Heart left ventricle (tissue), 16 donors: ENCODE data around the gene GPC3. TPM values are rescaled to one million over a fixed set of nuclear protein-coding genes. Genes with fewer than 3 reads are reported as not detected.

Experiments used
- ATAC-seq, 4 donors: fragments of 200-7000 bp; cut with Tn5 transposase; one replicate each; pipeline ENCODE4 v1.9.1; 2020 to 2022; ENCODE audit warnings: moderate library complexity in 4 of 4, mild to moderate bottlenecking in 3 of 4, moderate number of reproducible peaks in 1 of 4
- DNase-seq, 5 donors: peaks; one replicate each; pipeline ENCODE4 v3.0.0-alpha.2; 2020
- H3K27ac ChIP-seq, 12 donors: fragments of 200-600 bp; sonication (generic) in 4 of 12; one replicate each; pipeline versions ENCODE4 v1.5.0 to v1.8.0; 2016 to 2022; ENCODE audit warnings: mild to moderate bottlenecking in 2 of 12
- H3K27me3 ChIP-seq, 9 donors: fragments of 200-600 bp; sonication (generic) in 2 of 9; one replicate each; pipeline versions ENCODE4 v1.5.1 to v1.8.0; 2016 to 2022; ENCODE audit warnings: mild to moderate bottlenecking in 3 of 9
- H3K36me3 ChIP-seq, 9 donors: fragments of 200-600 bp; sonication (generic) in 2 of 9; one replicate each; pipeline versions ENCODE4 v1.5.0 to v1.8.0; 2018 to 2022; ENCODE audit warnings: mild to moderate bottlenecking in 2 of 9
- H3K4me1 ChIP-seq, 12 donors: fragments of 200-600 bp; sonication (generic) in 4 of 12; one replicate each; pipeline versions ENCODE4 v1.5.0 to v1.8.0; 2016 to 2022; ENCODE audit warnings: mild to moderate bottlenecking in 3 of 12
- H3K4me3 ChIP-seq, 12 donors: fragments of 200-600 bp; sonication (generic) in 4 of 12; one replicate each; pipeline versions ENCODE4 v1.5.0 to v1.8.0; 2017 to 2022; ENCODE audit warnings: mild to moderate bottlenecking in 9 of 12, moderate library complexity in 4 of 12
- H3K9me3 ChIP-seq, 12 donors: fragments of 200-600 bp; sonication (generic) in 4 of 12; one replicate each; pipeline versions ENCODE4 v1.5.0 to v1.8.0; 2016 to 2022; ENCODE audit warnings: mild to moderate bottlenecking in 1 of 12
- CTCF ChIP-seq, 12 donors: fragments of 200-600 bp; sonication (generic) in 4 of 12; IDR thresholded peaks; one replicate each; pipeline versions ENCODE4 v1.5.0 to v1.8.0; 2018 to 2022; ENCODE audit warnings: antibody characterized with exemption in 12 of 12, mild to moderate bottlenecking in 5 of 12
- POLR2A ChIP-seq, 2 donors: fragments of 450-650 bp; IDR thresholded peaks; one replicate each; pipeline ENCODE4 v1.6.1; 2017; ENCODE audit warnings: antibody characterized with exemption in 2 of 2, mild to moderate bottlenecking in 2 of 2, moderate library complexity in 2 of 2
- WGBS, 4 donors: extraction: QIAGEN DNeasy Blood & Tissue Kit in 2 of 4; methylation state at CpG; one replicate each; pipeline versions ENCODE4 v1.1.5 to v1.1.7; 2013 to 2018; 5-methylcytosine and 5-hydroxymethylcytosine counted together
- intact Hi-C, 10 donors: fragments of 100-400 bp; cut with DNase I; formaldehyde crosslinking; loops; one replicate each; pipeline versions ENCODE4 v1.11.1 to v1.14.2; 2022
- polyA plus RNA-seq, 2 donors: library from polyadenylated mRNA; stranded (reverse); fragments of 200-250 nt; gene quantifications; one replicate each; pipeline ENCODE4 v1.2.3, GENCODE V29; 2013
- total RNA-seq, 9 donors: library from RNA; depleted of rRNA in 2 of 9; stranded (reverse); fragments of >200 nt in 2 of 9; fragmentation: NEBNext Ultra II Directional in 3 of 9; extraction: Animal tissue kit (Norgen Biotek cat#: 25700) in 3 of 9; gene quantifications; one replicate each; pipeline versions ENCODE4 v1.1.0 to v1.2.4, GENCODE V29; 2016 to 2023
- donor health status: ischemic (EF 13 %, LVEDD 7.1; RV severe dilation, severe dysfunction).
- donor health status: healthy with polysubstance abuse.
- donor health status: DM: no; HTN: yes; CAD: no.
- donor health status: DM: no; HTN: no; CAD: no.
- donor health status: ischemic (EF 25% LVEDD 6.9; RV normal size, moderate dysfunction).
- donor health status: ischemic (EF 25% LVEDD 5.7; RV mildly dilated, moderate dysfunction).
- donor health status: healthy.
- donor health status: DM: yes; HTN: yes; CAD: no.
- donor health status: ischemic (EF 35%, LVEDD 5.7; RV mildly dilated, moderate dysfunction).
- donor health status: nonischemic (EF 11% LVEDD 7.7; RV severe dilation, severe dysfunction).
- donor health status: DM: yes; HTN: yes; CAD: no.
- donor health status: PGD.
- donor health status: ischemic (EF 29% LVEDD 5.4; RV normal size, mild dysfunction).
- donor health status: nonischemic (EF 23%, LVEDD 6.1; RV moderate dilation, normal function).

GPC3 gene
- total and polyA plus RNA-seq, 11 donors, result 0.19 to 16.9 (median 2.8) TPM

- Histone ChIP-seq H3K27ac (no peak overlapping the region), H3K27me3 (peaks cover 0 to 23% (median 0%) of the 10 kb centered on the region in 9 donors), H3K9me3 (no peaks in the 10 kb centered on the region), H3K36me3 (no peaks in the 10 kb centered on the region), H3K4me1 (no peaks in the 10 kb centered on the region), H3K4me3 (no peak overlapping the region)
- TF ChIP-seq POLR2A (IDR thresholded peaks at IDR 0.05), result no peak
- TF ChIP-seq CTCF (IDR thresholded peaks at IDR 0.05), result no peak
- DNase-seq, result no peak
- ATAC-seq, result no peak
- WGBS, 4 donors, result 46 to 70% (median 57%) methylated on average over 3 of the region's 3 CpGs
- intact Hi-C loops, result no loop called here
Measured at GRCh38 chrX:133742602-133743305, 242.6 kb downstream of the GPC3 start.

- DNase-seq (no peak), ATAC-seq (no peak)
- H3K4me1 ChIP-seq, result no peaks in the 10 kb centered on the region
- 66 to 97% (median 87%) methylated on average over 2 of the region's 2 CpGs for WGBS, 4 donors
- H3K27me3 ChIP-seq, result peaks cover 0 to 23% (median 0%) of the 10 kb centered on the region in 9 donors
- intact Hi-C loops, result no loop called here
- H3K4me3 ChIP-seq, result no peak overlapping the region
- no peak overlapping the region for H3K27ac ChIP-seq
- H3K9me3 ChIP-seq, result no peaks in the 10 kb centered on the region
- no peaks in the 10 kb centered on the region for H3K36me3 ChIP-seq
- TF ChIP-seq POLR2A (IDR thresholded peaks at IDR 0.05), result no peak
- TF ChIP-seq CTCF (IDR thresholded peaks at IDR 0.05), result no peak
Measured at GRCh38 chrX:133741303-133741702, 244.1 kb downstream of the GPC3 start.

GRCh38 chrX:133726642-133727041, 258.8 kb downstream of the GPC3 start:
- peaks cover 0 to 36% (median 0%) of the 10 kb centered on the region in 9 donors for H3K27me3 ChIP-seq
- intact Hi-C loops, result no loop called here
- no peaks in the 10 kb centered on the region for H3K9me3 ChIP-seq
- no peak for DNase-seq
- 45 to 61% (median 50%) methylated on average over 2 of the region's 2 CpGs for WGBS, 4 donors
- ATAC-seq, result no peak
- H3K27ac ChIP-seq, result no peak overlapping the region
- no peak overlapping the region for H3K4me3 ChIP-seq
- TF ChIP-seq CTCF (IDR thresholded peaks at IDR 0.05) (no peak), POLR2A (IDR thresholded peaks at IDR 0.05) (no peak)
- H3K4me1 ChIP-seq, result no peaks in the 10 kb centered on the region
- no peaks in the 10 kb centered on the region for H3K36me3 ChIP-seq

GRCh38 chrX:133726211-133726630, 259.2 kb downstream of the GPC3 start:
- Histone ChIP-seq H3K27me3 (peaks cover 0 to 36% (median 0%) of the 10 kb centered on the region in 9 donors), H3K4me3 (no peak overlapping the region), H3K4me1 (no peaks in the 10 kb centered on the region), H3K27ac (no peak overlapping the region), H3K36me3 (no peaks in the 10 kb centered on the region), H3K9me3 (no peaks in the 10 kb centered on the region)
- DNase-seq (no peak), ATAC-seq (no peak)
- WGBS, 4 donors, result 33 to 52% (median 47%) methylated on average over 2 of the region's 2 CpGs
- no peak for TF ChIP-seq CTCF (IDR thresholded peaks at IDR 0.05)
- TF ChIP-seq POLR2A (IDR thresholded peaks at IDR 0.05), result no peak
- intact Hi-C loops, result no loop called here
